ENCODE measurements around the gene RNF13.

The RNF13 gene, protein sequence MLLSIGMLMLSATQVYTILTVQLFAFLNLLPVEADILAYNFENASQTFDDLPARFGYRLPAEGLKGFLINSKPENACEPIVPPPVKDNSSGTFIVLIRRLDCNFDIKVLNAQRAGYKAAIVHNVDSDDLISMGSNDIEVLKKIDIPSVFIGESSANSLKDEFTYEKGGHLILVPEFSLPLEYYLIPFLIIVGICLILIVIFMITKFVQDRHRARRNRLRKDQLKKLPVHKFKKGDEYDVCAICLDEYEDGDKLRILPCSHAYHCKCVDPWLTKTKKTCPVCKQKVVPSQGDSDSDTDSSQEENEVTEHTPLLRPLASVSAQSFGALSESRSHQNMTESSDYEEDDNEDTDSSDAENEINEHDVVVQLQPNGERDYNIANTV

DNA sequence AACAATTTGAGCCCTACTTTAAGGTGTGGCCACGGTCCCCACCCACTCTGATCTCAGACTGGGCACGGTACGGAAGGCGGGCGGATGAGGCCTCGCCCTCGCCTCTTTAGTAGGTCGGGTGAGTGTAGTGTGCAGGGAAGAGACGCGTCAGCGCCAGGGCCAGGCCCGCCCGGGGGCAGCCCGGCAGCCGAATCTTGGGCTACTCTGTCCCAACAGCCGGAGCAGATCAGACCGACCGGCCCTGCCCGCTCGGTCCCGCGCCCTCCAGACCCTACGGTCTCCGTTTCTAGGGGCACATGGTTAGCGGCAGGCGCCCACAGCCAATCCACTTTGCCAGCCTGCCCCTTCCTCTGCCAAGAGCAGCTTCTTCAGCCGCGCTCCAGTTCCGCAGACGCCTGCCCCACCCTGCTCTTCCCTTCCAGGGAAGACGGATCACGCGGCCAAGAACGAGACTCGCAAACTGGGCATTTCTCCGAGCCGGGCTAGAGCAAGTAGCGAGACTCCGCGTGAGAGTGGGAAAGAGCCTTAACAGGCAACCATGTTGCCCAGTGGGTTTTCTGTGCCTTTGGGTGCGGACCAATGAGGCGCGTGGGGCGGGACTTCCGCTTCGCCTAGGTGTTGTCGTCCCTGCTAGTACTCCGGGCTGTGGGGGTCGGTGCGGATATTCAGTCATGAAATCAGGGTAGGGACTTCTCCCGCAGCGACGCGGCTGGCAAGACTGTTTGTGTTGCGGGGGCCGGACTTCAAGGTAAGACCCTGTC, at the start of gene RNF13:
RNF13 (plus strand) TSS at position 610 of the 761 bp plus-strand sequence. CDS start 32,812 bp downstream, outside the sequence.
- DNase-seq = peak; percentile 97 to 98

DNA sequence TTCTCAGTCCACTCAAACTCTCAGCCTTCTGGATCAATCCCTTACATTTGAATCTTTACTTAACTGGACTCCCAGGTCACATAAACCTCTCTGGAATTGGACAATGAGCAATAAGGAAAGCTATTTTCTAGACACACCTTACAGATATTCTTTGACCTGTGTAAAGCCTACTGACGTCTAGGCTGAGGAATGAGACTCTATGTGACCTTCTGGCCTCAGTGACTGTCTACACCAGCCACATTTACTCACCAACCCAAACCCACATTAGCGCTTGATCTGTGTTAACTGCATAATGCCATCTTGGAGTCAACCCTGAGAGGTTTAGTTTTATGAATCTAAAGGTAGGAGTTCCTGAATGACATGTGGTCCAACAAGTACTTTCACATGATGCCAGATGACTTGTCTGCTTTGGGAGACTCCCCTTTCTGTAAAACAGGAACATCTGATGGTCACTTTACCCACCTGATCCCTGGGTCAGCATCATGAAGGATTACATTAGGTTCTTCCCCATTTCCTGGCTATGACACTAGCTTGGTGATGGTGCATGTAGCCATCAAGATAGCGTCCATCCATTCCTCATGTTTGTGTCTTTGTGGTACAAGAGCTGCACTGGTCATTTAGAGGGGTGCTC, 49.3 kb upstream of the RNF13 start:
- DNase-seq = no peak

GRCh38 chr3:149764302-149764701, 48.7 kb upstream of the RNF13 start:
- no peak for DNase-seq

GRCh38 chr3:149765762-149766334, 47.2 kb upstream of the RNF13 start:
- no peak for DNase-seq

- DNase-seq = no peak
Observed at GRCh38 chr3:149767720-149768119, 45.3 kb upstream of the RNF13 start.

DNA sequence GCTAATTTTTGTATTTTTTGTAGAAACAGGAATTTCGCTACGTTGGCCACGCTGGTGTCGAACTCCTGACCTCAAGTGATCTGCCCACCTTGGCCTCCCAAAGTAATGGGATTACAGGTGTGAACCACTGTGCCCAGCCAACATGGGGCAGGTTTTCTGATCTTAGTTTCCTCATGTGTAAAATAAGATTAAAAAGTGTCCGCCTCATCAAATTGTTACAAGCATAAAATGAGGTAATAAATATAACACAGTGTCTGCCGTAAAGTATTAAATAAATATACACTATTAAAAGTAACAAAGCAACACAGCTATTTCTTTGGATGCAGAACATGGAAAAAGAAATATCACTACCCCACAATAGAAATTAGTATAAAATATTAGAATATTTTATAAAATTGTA, 44.3 kb upstream of the RNF13 start:
- DNase-seq = no peak

GRCh38 chr3:149770246-149770645, 42.8 kb upstream of the RNF13 start:
- no peak for DNase-seq

GRCh38 chr3:149771652-149772271, 41.3 kb upstream of the RNF13 start:
- peak; percentile 43 to 56 for DNase-seq

DNA sequence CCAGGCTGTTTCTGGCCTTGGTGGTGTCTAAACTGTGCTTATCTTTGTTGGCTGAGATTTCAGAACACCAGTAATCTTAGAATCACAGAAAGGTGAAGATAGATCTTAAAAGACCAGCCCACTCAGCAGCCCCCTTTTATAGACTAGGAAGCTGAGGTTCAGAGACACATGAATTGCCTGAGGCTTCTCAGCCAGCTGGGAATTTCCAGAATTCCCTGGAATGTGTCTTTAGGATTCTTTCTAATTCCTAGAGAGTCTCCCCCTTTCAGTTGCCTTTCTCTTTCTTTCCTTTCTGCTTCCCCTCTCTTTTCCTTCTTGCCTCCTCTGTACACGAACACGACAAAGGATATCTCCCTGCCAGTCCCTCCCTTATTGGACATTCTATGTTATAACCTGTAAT, 40.2 kb upstream of the RNF13 start:
- no peak for DNase-seq

GRCh38 chr3:149776170-149776569, 36.8 kb upstream of the RNF13 start:
- no peak for DNase-seq

DNA sequence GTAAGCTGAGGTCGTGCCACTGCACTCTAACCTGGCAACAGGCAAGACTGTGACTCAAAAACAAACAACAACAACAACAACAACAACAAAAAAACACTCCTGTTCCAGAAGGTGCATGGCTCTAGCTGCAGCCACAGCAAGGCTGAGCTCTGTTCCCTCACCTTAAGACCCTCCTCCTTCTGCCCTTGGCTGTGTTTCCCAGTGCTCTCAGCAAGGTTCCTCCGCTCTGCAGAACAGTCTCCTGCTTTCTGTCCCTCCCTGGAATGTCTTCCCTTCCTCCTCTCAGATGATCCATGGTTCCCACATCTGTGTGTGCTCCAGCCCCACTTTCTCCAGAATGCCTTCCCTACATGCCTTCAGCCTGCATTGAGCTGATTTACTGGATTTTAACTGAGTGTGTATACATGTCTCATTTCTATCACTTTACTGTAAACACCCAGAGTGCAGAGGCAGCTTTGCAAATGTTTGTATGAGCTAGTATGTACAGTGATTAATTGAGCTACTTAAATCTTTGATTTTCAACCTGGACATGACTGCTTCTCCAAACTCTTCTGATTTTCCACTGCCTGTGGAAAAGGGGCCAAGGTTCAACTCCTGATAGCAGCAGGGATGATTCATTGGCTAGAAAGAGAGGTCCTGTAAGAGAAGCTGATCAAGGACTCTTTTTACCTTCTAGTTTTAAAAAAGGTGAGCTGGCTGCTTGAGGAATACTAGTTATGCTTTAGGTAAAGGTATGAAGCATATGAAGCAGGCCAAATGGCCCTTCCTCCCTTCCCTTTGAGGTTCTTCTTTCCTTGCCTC, 35.4 kb upstream of the RNF13 start:
- DNase-seq = no peak

DNA sequence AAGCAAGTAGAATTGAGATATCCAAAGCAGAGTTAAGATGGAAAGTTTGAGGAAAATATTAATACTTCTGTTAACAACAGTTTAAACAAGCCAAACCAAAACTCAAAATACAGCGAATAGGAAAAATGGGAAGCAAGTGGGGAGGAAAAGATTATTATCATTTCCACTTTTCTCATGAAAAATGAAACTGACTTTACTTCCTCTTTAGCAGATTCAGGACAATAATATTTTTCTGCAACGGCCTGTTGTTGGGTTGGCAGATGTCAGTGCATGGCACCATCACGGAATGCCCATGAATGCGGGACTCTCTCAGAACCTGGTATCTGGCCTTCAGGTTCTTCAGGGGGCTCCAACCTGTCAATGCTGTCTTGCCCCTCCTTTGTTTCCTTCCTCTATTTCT, 31.8 kb upstream of the RNF13 start:
- no peak for DNase-seq

DNA sequence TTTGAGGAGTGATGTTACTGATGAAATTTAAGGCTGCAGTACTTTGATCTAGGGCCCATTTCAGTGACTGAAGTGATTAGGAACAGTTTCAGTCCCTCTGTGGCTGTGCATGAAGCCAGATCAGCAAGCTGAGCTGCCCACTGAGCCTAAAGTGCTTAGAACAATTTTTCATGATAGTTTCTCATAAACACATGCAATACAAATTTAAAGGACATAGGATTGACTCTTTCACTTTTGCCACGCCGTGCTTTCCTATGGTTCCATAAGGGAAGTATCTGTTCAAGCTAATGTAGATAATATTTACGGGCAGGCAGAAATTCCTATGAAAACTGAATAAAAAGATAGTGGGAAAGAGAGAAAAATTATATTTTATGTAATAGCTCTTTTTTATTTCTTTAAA, 31.3 kb upstream of the RNF13 start:
- no peak for DNase-seq

DNA sequence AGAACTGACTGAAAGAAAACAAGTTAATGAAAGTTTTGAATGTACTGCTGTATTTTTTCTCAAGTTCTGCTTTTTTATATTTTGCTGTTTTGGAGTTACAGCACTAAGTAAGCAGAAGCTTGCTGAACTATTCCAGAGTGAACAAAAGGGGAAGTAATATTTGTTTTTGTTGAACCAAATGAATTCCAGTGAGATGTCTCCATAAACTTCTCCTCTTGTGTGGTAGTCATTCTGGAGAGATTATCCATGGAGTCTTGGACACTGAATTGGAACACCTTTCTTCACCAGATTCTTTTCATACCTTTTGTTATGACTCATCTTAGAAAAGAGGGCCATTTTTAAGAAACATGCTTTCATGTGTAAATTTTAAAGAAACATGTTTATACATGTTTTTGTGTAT, 29.4 kb upstream of the RNF13 start:
- DNase-seq = no peak

GRCh38 chr3:149784064-149784704, 28.8 kb upstream of the RNF13 start:
- no peak for DNase-seq

GRCh38 chr3:149790268-149790667, 22.7 kb upstream of the RNF13 start:
- no peak for DNase-seq

DNA sequence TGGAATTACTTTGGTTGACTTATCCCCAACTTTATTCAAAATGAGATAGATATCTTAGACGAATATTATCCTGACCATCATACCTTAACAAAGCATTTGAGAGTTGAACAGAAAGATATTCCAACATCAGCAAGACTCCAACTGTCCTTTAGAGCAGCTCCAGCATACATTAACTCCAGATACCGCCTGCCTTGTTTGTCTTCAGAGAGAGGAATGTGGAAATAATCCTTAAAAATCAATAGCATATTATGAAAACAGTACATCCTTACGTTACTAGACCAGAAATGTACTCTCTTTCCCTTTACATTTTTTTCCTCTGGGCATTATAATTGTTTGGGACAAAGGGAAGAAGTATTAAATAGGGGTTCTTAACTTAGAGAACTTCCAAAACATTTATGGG, 22.3 kb upstream of the RNF13 start:
- no peak for DNase-seq

GRCh38 chr3:149792452-149793270, 20.4 kb upstream of the RNF13 start, which contains the start of gene ANKUB1:
Gene ANKUB1 (minus strand): TSS chr3:149792554. CDS start chr3:149792366, 188 bp downstream.
- no peak for DNase-seq

GRCh38 chr3:149796026-149796425, 17.0 kb upstream of the RNF13 start:
- DNase-seq = no peak

DNA sequence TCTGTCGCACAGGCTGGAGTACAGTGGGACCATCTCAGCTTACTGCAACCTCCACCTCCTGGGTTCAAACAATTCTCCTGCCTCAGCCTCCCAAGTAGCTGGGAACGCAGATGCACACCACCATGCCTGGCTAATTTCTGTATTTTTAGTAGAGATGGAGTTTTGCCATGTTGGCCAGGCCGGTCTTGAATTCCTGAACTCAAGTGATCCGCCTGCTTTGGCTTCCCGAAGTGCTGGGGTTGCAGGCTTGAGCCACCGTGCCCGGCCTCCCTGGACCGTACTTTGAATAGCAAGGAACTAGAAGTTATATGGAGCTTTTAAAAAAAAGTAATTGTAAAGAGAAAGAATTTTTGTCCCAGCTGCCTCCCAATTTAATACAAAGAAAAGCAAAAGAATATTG, 12.3 kb upstream of the RNF13 start:
- DNase-seq = no peak

DNA sequence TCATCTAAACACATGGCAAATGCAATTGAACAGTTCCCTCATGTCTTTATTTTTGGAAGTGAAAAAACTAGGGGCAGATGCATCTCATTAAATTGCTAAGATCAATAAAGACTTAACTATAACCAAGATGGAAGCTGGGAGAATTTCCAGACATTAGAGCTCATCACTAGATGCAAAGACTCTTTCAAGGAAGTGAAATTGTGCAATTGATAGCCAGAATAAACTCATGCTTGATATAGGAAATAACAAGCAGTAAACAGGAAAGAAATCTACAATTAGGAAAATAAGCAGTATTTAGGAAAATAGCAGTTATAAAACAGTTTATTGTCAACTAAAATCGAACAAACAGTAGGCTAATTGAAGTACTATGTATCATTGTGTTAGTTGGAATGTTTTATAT, 11.8 kb upstream of the RNF13 start:
- DNase-seq = no peak

All from SHP77 (cell line).